Measurements from ENCODE around the gene TPPP.

Gene TPPP

GRCh38 chr5:641331-641765, 51.8 kb downstream of the TPPP start:
- TF ChIP-seq CTCF (IDR thresholded peaks at IDR 0.05; ENCODE audit: insufficient read depth, low read length, poor library complexity, severe bottlenecking) (no peak), EZH2phosphoT487 (conservative IDR thresholded peaks at IDR 0.05; ENCODE audit: low read length) (no peak)
- Histone ChIP-seq H3K4me3 (ENCODE audit: insufficient read depth, low read length, poor library complexity, severe bottlenecking) (no peak overlapping the region), H3K36me3 (ENCODE audit: low read length) (peaks cover 5% of the 10 kb centered on the region; the same call in 1 of the 2 replicates), H4K20me1 (ENCODE audit: low read depth, low read length) (no peaks in the 10 kb centered on the region), H3F3A (ENCODE audit: insufficient read depth) (no peaks in the 10 kb centered on the region), H3K27ac (ENCODE audit: low read depth, low read length) (no peak overlapping the region), H3K9me3 (ENCODE audit: insufficient read depth, low read length) (no peaks in the 10 kb centered on the region), H3K79me2 (ENCODE audit: insufficient read depth, low read length) (no peaks in the 10 kb centered on the region), H3K9ac (ENCODE audit: low read length) (no peak overlapping the region), H3K4me2 (ENCODE audit: low read depth, low read length, poor library complexity, severe bottlenecking) (no peak overlapping the region), H2AFZ (ENCODE audit: low read depth, low read length, severe bottlenecking) (no peak overlapping the region), H3K27me3 (ENCODE audit: low read length) (no peaks in the 10 kb centered on the region), H3K9me2 (replicated peaks; ENCODE audit: insufficient read depth, low read length) (no peaks in the 10 kb centered on the region)

GRCh38 chr5:640461-641330, 52.5 kb downstream of the TPPP start:
- Histone ChIP-seq H3K4me3 (ENCODE audit: insufficient read depth, low read length, poor library complexity, severe bottlenecking) (no peak overlapping the region), H3F3A (ENCODE audit: insufficient read depth) (no peaks in the 10 kb centered on the region), H3K27ac (ENCODE audit: low read depth, low read length) (no peak overlapping the region), H3K4me2 (ENCODE audit: low read depth, low read length, poor library complexity, severe bottlenecking) (no peak overlapping the region), H3K79me2 (ENCODE audit: insufficient read depth, low read length) (no peaks in the 10 kb centered on the region), H3K9ac (ENCODE audit: low read length) (no peak overlapping the region), H3K9me3 (ENCODE audit: insufficient read depth, low read length) (no peaks in the 10 kb centered on the region), H2AFZ (ENCODE audit: low read depth, low read length, severe bottlenecking) (no peak overlapping the region), H3K9me2 (replicated peaks; ENCODE audit: insufficient read depth, low read length) (no peaks in the 10 kb centered on the region), H3K27me3 (ENCODE audit: low read length) (no peaks in the 10 kb centered on the region), H4K20me1 (ENCODE audit: low read depth, low read length) (no peaks in the 10 kb centered on the region), H3K36me3 (ENCODE audit: low read length) (peaks cover 2% of the 10 kb centered on the region; the same call in 1 of the 2 replicates)
- TF ChIP-seq EZH2phosphoT487 (conservative IDR thresholded peaks at IDR 0.05; ENCODE audit: low read length) (no peak), CTCF (IDR thresholded peaks at IDR 0.05; ENCODE audit: insufficient read depth, low read length, poor library complexity, severe bottlenecking) (no peak)

GRCh38 chr5:639584-640213, 53.5 kb downstream of the TPPP start:
- no peaks in the 10 kb centered on the region for H3K9me3 ChIP-seq (ENCODE audit: insufficient read depth, low read length)
- no peak for TF ChIP-seq EZH2phosphoT487 (conservative IDR thresholded peaks at IDR 0.05; ENCODE audit: low read length)
- no peak for TF ChIP-seq CTCF (IDR thresholded peaks at IDR 0.05; ENCODE audit: insufficient read depth, low read length, poor library complexity, severe bottlenecking)
- H3K9ac ChIP-seq (ENCODE audit: low read length), result no peak overlapping the region
- H3K36me3 ChIP-seq (ENCODE audit: low read length), result 0 out of 2 replicates have a peak, but pooled peaks cover 2% of the 10 kb centered on the region
- H3K4me2 ChIP-seq (ENCODE audit: low read depth, low read length, poor library complexity, severe bottlenecking), result no peak overlapping the region
- no peaks in the 10 kb centered on the region for H3K9me2 ChIP-seq (replicated peaks; ENCODE audit: insufficient read depth, low read length)
- no peaks in the 10 kb centered on the region for H3K27me3 ChIP-seq (ENCODE audit: low read length)
- H3K79me2 ChIP-seq (ENCODE audit: insufficient read depth, low read length), result no peaks in the 10 kb centered on the region
- H3F3A ChIP-seq (ENCODE audit: insufficient read depth), result no peaks in the 10 kb centered on the region
- H3K4me3 ChIP-seq (ENCODE audit: insufficient read depth, low read length, poor library complexity, severe bottlenecking), result no peak overlapping the region
- no peak overlapping the region for H3K27ac ChIP-seq (ENCODE audit: low read depth, low read length)
- no peak overlapping the region for H2AFZ ChIP-seq (ENCODE audit: low read depth, low read length, severe bottlenecking)
- no peaks in the 10 kb centered on the region for H4K20me1 ChIP-seq (ENCODE audit: low read depth, low read length)
